Neural progenitor cell (in vitro differentiated cells): ENCODE data around the gene KRTAP5-6. TPM values are rescaled to one million over a fixed set of nuclear protein-coding genes. Genes with fewer than 3 reads are reported as not detected.

ENCODE experiments used
- DNase-seq: peaks from one replicate; pipeline ENCODE4 v3.0.0-alpha.2; 2016; ENCODE audit warnings: low spot score
- H2AFZ ChIP-seq: fragments of 200-600 bp; sonication (generic); replicated peaks from 2 replicates; pipeline ENCODE4 v1.6.1; 2016; ENCODE audit warnings: antibody characterized with exemption
- H3F3A ChIP-seq: fragments of 200-600 bp; sonication (generic); 2 replicates; pipeline ENCODE4 v1.6.1; 2016; ENCODE audit warnings: antibody characterized with exemption, low read depth
- H3K27ac ChIP-seq: fragments of 200-600 bp; sonication (generic); 2 replicates; pipeline ENCODE4 v1.5.1; 2016; ENCODE audit warnings: mild to moderate bottlenecking
- H3K27me3 ChIP-seq: fragments of 200-600 bp; sonication (generic); 2 replicates; pipeline ENCODE4 v1.6.1; 2016; ENCODE audit warnings: mild to moderate bottlenecking, moderate library complexity
- H3K36me3 ChIP-seq: fragments of 200-600 bp; sonication (generic); 2 replicates; pipeline ENCODE4 v1.5.1; 2016
- H3K4me1 ChIP-seq: fragments of 200-600 bp; sonication (generic); 2 replicates; pipeline ENCODE4 v1.6.1; 2016; ENCODE audit warnings: mixed run types
- H3K4me2 ChIP-seq: fragments of 200-600 bp; sonication (generic); 2 replicates; pipeline ENCODE4 v1.6.1; 2016
- H3K4me3 ChIP-seq: fragments of 200-600 bp; sonication (generic); 2 replicates; pipeline ENCODE4 v1.5.1; 2016
- H3K79me2 ChIP-seq: fragments of 200-600 bp; sonication (generic); 2 replicates; pipeline ENCODE4 v1.6.1; 2016; ENCODE audit warnings: low read depth
- H3K9ac ChIP-seq: fragments of 200-600 bp; sonication (generic); 2 replicates; pipeline ENCODE4 v1.6.1; 2016
- H3K9me3 ChIP-seq: fragments of 200-600 bp; sonication (generic); 2 replicates; pipeline ENCODE4 v1.5.1; 2016; ENCODE audit warnings: low read depth
- H4K20me1 ChIP-seq: fragments of 200-600 bp; sonication (generic); 2 replicates; pipeline ENCODE4 v1.6.1; 2016; ENCODE audit warnings: low read depth
- H3K27ac Mint-ChIP-seq: 3 replicates; pipeline ENCODE4 v1.8.0; 2021; ENCODE audit warnings: mixed read lengths
- H3K27me3 Mint-ChIP-seq: 2 replicates; pipeline ENCODE4 v1.8.0; 2022; ENCODE audit warnings: low read depth, mild to moderate bottlenecking, inconsistent platforms, moderate library complexity, mixed read lengths; ENCODE audit not compliant: insufficient read depth
- H3K36me3 Mint-ChIP-seq: 3 replicates; pipeline ENCODE4 v1.8.0; 2021; ENCODE audit warnings: mixed read lengths
- H3K4me1 Mint-ChIP-seq: 3 replicates; pipeline ENCODE4 v1.8.0; 2021; ENCODE audit warnings: mixed read lengths
- H3K4me3 Mint-ChIP-seq: 3 replicates; pipeline ENCODE4 v1.8.0; 2021; ENCODE audit warnings: mild to moderate bottlenecking, moderate library complexity, mixed read lengths
- H3K9me3 Mint-ChIP-seq: 3 replicates; pipeline ENCODE4 v1.8.0; 2020; ENCODE audit warnings: mixed read lengths
- CTCF ChIP-seq: fragments of 200-600 bp; sonication (generic); IDR thresholded peaks from 2 replicates; pipeline ENCODE4 v1.5.1; 2017; ENCODE audit warnings: antibody characterized with exemption, mild to moderate bottlenecking
- EZH2 ChIP-seq: fragments of 200-600 bp; sonication (generic); IDR thresholded peaks from 2 replicates; pipeline ENCODE4 v1.6.1; 2017; ENCODE audit warnings: antibody characterized with exemption, mild to moderate bottlenecking, moderate library complexity
- EZH2phosphoT487 ChIP-seq: fragments of 200-600 bp; sonication (generic); IDR thresholded peaks from 2 replicates; pipeline ENCODE4 v1.6.1; 2017; ENCODE audit warnings: antibody characterized with exemption
- total RNA-seq: library from RNA; depleted of rRNA; stranded (reverse); fragments of >200 nt; gene quantifications from 2 replicates; pipeline ENCODE4 v1.2.3, GENCODE V29; 2015; ENCODE audit warnings: low replicate concordance

The KRTAP5-6 gene
- total RNA-seq, 1 donor from 2014 or later, result not detected

GRCh38 chr11:1699771-1700170 is 2.8 kb downstream of the KRTAP5-6 start:
- Histone ChIP-seq H4K20me1 (no peaks in the 10 kb centered on the region), H3K79me2 (no peaks in the 10 kb centered on the region), H3K4me1 (peaks cover 5% of the 10 kb centered on the region), H3K9ac (no peak overlapping the region), H3K27ac (no peak overlapping the region), H2AFZ (no peak overlapping the region), H3K9me3 (no peaks in the 10 kb centered on the region), H3K4me3 (no peak overlapping the region), H3K27me3 (peaks cover 3% of the 10 kb centered on the region), H3K4me2 (no peak overlapping the region), H3K36me3 (no peaks in the 10 kb centered on the region), H3F3A (no peaks in the 10 kb centered on the region)
- no peak for TF ChIP-seq EZH2phosphoT487
- TF ChIP-seq EZH2, result no peak
- no peak for TF ChIP-seq CTCF
- Mint-ChIP-seq H3K36me3 (no peaks in the 10 kb centered on the region), H3K9me3 (peaks cover 18% of the 10 kb centered on the region), H3K4me1 (peaks cover 11% of the 10 kb centered on the region), H3K27me3 (peaks cover 18% of the 10 kb centered on the region), H3K4me3 (no peak overlapping the region), H3K27ac (no peak overlapping the region)
- no peak for DNase-seq

GRCh38 chr11:1701091-1701807 is 4.3 kb downstream of the KRTAP5-6 start:
- H3K4me3 ChIP-seq, result no peak overlapping the region
- H3K9me3 ChIP-seq, result no peaks in the 10 kb centered on the region
- H3K36me3 ChIP-seq, result no peaks in the 10 kb centered on the region
- Mint-ChIP-seq H3K27me3 (peaks cover 12% of the 10 kb centered on the region), H3K36me3 (no peaks in the 10 kb centered on the region), H3K9me3 (peaks cover 18% of the 10 kb centered on the region), H3K27ac (peak overlapping the region; percentile 83), H3K4me3 (peak overlapping the region; percentile 65), H3K4me1 (peaks cover 11% of the 10 kb centered on the region)
- no peak overlapping the region for H3K9ac ChIP-seq
- peak overlapping the region; percentile 42 for H3K4me2 ChIP-seq
- no peaks in the 10 kb centered on the region for H3K79me2 ChIP-seq
- peak; percentile 84 for DNase-seq
- H3F3A ChIP-seq, result no peaks in the 10 kb centered on the region
- H2AFZ ChIP-seq, result no peak overlapping the region
- H3K27me3 ChIP-seq, result peaks cover 1% of the 10 kb centered on the region
- no peak for TF ChIP-seq EZH2
- no peak for TF ChIP-seq EZH2phosphoT487
- no peak for TF ChIP-seq CTCF
- H4K20me1 ChIP-seq, result no peaks in the 10 kb centered on the region
- H3K4me1 ChIP-seq, result peaks cover 5% of the 10 kb centered on the region
- no peak overlapping the region for H3K27ac ChIP-seq

- peaks cover 7% of the 10 kb centered on the region for H3K27me3 Mint-ChIP-seq
- no peak for DNase-seq
These were observed 5.5 kb downstream of the KRTAP5-6 start for GRCh38 chr11:1702506-1702905.

More at GRCh38 chr11:1702506-1702905, 5.5 kb downstream of the KRTAP5-6 start:
- no peaks in the 10 kb centered on the region for H3K36me3 Mint-ChIP-seq
- H3K79me2 ChIP-seq, result no peaks in the 10 kb centered on the region
- no peak overlapping the region for H2AFZ ChIP-seq
- no peak overlapping the region for H3K27ac Mint-ChIP-seq
- H3K4me3 ChIP-seq, result no peak overlapping the region
- no peak for TF ChIP-seq EZH2
- no peak for TF ChIP-seq CTCF
- TF ChIP-seq EZH2phosphoT487, result no peak
- H3K9me3 Mint-ChIP-seq, result peaks cover 18% of the 10 kb centered on the region
- H3K27ac ChIP-seq, result no peak overlapping the region
- no peaks in the 10 kb centered on the region for H3K9me3 ChIP-seq
- H3K4me3 Mint-ChIP-seq, result no peak overlapping the region
- peaks cover 5% of the 10 kb centered on the region for H3K4me1 ChIP-seq
- H3K4me2 ChIP-seq, result no peak overlapping the region
- H3K36me3 ChIP-seq, result no peaks in the 10 kb centered on the region
- H3K9ac ChIP-seq, result no peak overlapping the region
- no peaks in the 10 kb centered on the region for H4K20me1 ChIP-seq
- H3F3A ChIP-seq, result no peaks in the 10 kb centered on the region
- peaks cover under 1% of the 10 kb centered on the region for H3K27me3 ChIP-seq
- H3K4me1 Mint-ChIP-seq, result peaks cover 11% of the 10 kb centered on the region
